HepG2 (cell line): ENCODE measurements around the gene AP3B1. TPM values are rescaled to one million over a fixed set of nuclear protein-coding genes. Genes with fewer than 3 reads are reported as not detected.

Experiments
- ATAC-seq: fragments of 200-7000 bp; cut with Tn5 transposase; 3 replicates; pipeline ENCODE4 v1.9.1; 2020; ENCODE audit warnings: mild to moderate bottlenecking, moderate library complexity
- BruUV-seq: library from RNA; stranded (reverse); fragments of 400-500 nt; replicated peaks from 2 replicates; lab custom pipeline; 2021; lab: Mats Ljungman, UMichigan
- CTCF ChIA-PET: fragments of 300-600 bp; formaldehyde crosslinking; extraction: SDS; loops from one replicate; lab custom pipeline; 2021; ENCODE audit warnings: low total read pairs, inconsistent platforms, low intra/inter-chr PET ratio; lab: Yijun Ruan, JAX
- POLR2A ChIA-PET: fragments of 350-600 bp; sonication (Branson Sonifier 250); formaldehyde crosslinking; loops from one replicate; lab custom pipeline; 2020; ENCODE audit warnings: antibody characterized with exemption, inconsistent platforms; lab: Yijun Ruan, JAX
- DNase-seq: peaks from one replicate; pipeline ENCODE4 v3.0.0-alpha.2; 2015; ENCODE audit warnings: low spot score
- FAIRE-seq: peaks from 3 replicates; lab custom pipeline; 2011; peaks lifted over from hg19 to GRCh38; lab: Jason Lieb, UNC
- H2AFZ ChIP-seq: one replicate; pipeline ENCODE4 v1.6.1; 2011; ENCODE audit warnings: low read length, inconsistent platforms
- H3K27ac ChIP-seq: fragments of 300-600 bp; 3 replicates; pipeline ENCODE4 v1.8.0; 2011; ENCODE audit warnings: mixed run types, mild to moderate bottlenecking, mixed read lengths, low read length, inconsistent platforms; ENCODE audit not compliant: insufficient read depth; ENCODE audit errors: extremely low read length
- H3K27me3 ChIP-seq, 2 experiments: fragments of 200-600 bp in 1 of 2; 2 replicates in 1 of 2; 3 replicates in 1 of 2; pipeline versions ENCODE4 v1.6.0 to v1.8.0; 2011; ENCODE audit warnings: low read length in 2 of 2, mild to moderate bottlenecking in 2 of 2, moderate library complexity in 2 of 2, inconsistent platforms in 1 of 2; ENCODE audit not compliant: insufficient read depth in 2 of 2, control insufficient read depth in 1 of 2
- H3K36me3 ChIP-seq, 2 experiments: fragments of 200-600 bp in 1 of 2; replicated peaks in 1 of 2; 2 replicates in 1 of 2; 3 replicates in 1 of 2; pipeline versions ENCODE4 v1.5.1 to v1.8.0; 2011; ENCODE audit warnings: low read length in 2 of 2, inconsistent platforms in 1 of 2; ENCODE audit not compliant: insufficient read depth in 2 of 2, control insufficient read depth in 1 of 2
- H3K4me1 ChIP-seq: 2 replicates; pipeline ENCODE4 v1.5.1; 2012; ENCODE audit warnings: low read length, inconsistent platforms; ENCODE audit not compliant: insufficient read depth
- H3K4me2 ChIP-seq: 2 replicates; pipeline ENCODE4 v1.6.0; 2011; ENCODE audit warnings: low read depth, low read length, inconsistent platforms
- H3K4me3 ChIP-seq, 3 experiments: fragments of 200-600 bp in 1 of 3; sonication (generic), shearing (Covaris generic) in 1 of 3; replicated peaks in 1 of 3; 2 replicates each; pipeline ENCODE4 v1.5.1; 2011 to 2016; ENCODE audit warnings: low read length in 3 of 3, inconsistent platforms in 2 of 3, low read depth in 2 of 3, mild to moderate bottlenecking in 2 of 3, control low read depth in 1 of 3, mixed read lengths in 1 of 3; ENCODE audit not compliant: insufficient read depth in 1 of 3
- H3K79me2 ChIP-seq: one replicate; pipeline ENCODE4 v1.6.1; 2011; ENCODE audit warnings: low read length, inconsistent platforms; ENCODE audit not compliant: insufficient read depth
- H3K9ac ChIP-seq: 2 replicates; pipeline ENCODE4 v1.6.0; 2011; ENCODE audit warnings: mild to moderate bottlenecking, low read depth, low read length, inconsistent platforms; ENCODE audit not compliant: insufficient read depth
- H3K9me3 ChIP-seq: 2 replicates; pipeline ENCODE4 v1.5.1; 2012; ENCODE audit warnings: mild to moderate bottlenecking, low read length
- H4K20me1 ChIP-seq: 2 replicates; pipeline ENCODE4 v1.6.0; 2011; ENCODE audit warnings: inconsistent platforms, mild to moderate bottlenecking, low read length, moderate library complexity; ENCODE audit not compliant: insufficient read depth
- CREM ChIP-seq, 2 experiments: sonication (generic) in 1 of 2; formaldehyde crosslinking in 1 of 2; IDR thresholded peaks; 2 replicates each; pipeline versions ENCODE4 v1.4.0 to v1.6.1; 2016 to 2020; ENCODE audit warnings: antibody characterized with exemption in 1 of 2, mild to moderate bottlenecking in 1 of 2, missing genetic modification reagents in 1 of 2
- MED8 ChIP-seq: sonication (generic); formaldehyde crosslinking; IDR thresholded peaks from 2 replicates; pipeline ENCODE4 v1.8.1; 2023; ENCODE audit warnings: mild to moderate bottlenecking, missing genetic modification reagents; ENCODE audit not compliant: insufficient replicate concordance
- SUZ12 ChIP-seq: fragments of 150-350 bp; IDR thresholded peaks from 2 replicates; pipeline ENCODE4 v1.6.1; 2014; ENCODE audit warnings: low read depth, low read length
- TCF12 ChIP-seq, 2 experiments: fragments of 450-650 bp in 1 of 2; sonication (generic) in 1 of 2; formaldehyde crosslinking in 1 of 2; IDR thresholded peaks; 2 replicates each; pipeline versions ENCODE4 v1.6.1 to v1.8.0; 2017 to 2022; ENCODE audit warnings: antibody characterized with exemption in 1 of 2, mild to moderate bottlenecking in 1 of 2, missing genetic modification reagents in 1 of 2, moderate library complexity in 1 of 2
- ZNF3 ChIP-seq: IDR thresholded peaks from 2 replicates; pipeline ENCODE4 v1.7.0; 2017; ENCODE audit warnings: inconsistent platforms
- ZNF660 ChIP-seq: sonication (generic); formaldehyde crosslinking; IDR thresholded peaks from 2 replicates; pipeline ENCODE4 v1.5.1; 2020; ENCODE audit warnings: mild to moderate bottlenecking, low read depth, missing genetic modification reagents, borderline replicate concordance
- ZNF687 ChIP-seq: sonication (generic); formaldehyde crosslinking; IDR thresholded peaks from 2 replicates; pipeline ENCODE4 v1.5.1; 2020; ENCODE audit warnings: mild to moderate bottlenecking, missing genetic modification reagents, moderate library complexity
- ZNF710 ChIP-seq: sonication (generic); formaldehyde crosslinking; IDR thresholded peaks from 2 replicates; pipeline ENCODE4 v1.5.0; 2020; ENCODE audit warnings: mild to moderate bottlenecking, missing genetic modification reagents, borderline replicate concordance
- in situ Hi-C: cut with HindIII; loops from 2 replicates; pipeline ENCODE4 v1.10.0; 2017; ENCODE audit warnings: low pct_unique_long_range_greater_than_20kb; ENCODE audit not compliant: extremely low pct_ligation_motif_present
- intact Hi-C: fragments of 100-400 bp; cut with micrococcal nuclease; formaldehyde crosslinking; loops from one replicate; pipeline ENCODE4 v1.10.0; 2022; ENCODE audit not compliant: unreplicated experiment
- polyA plus RNA-seq, 8 experiments: library from polyadenylated mRNA; depleted of rRNA in 3 of 8; stranded (reverse) in 7 of 8; unstranded in 1 of 8; fragments of >200 nt; fragmentation: Illumina TruSeq in 4 of 8; extraction: Trizol in 4 of 8; gene quantifications; 2 replicates each; pipeline versions ENCODE4 v1.2.1 to v1.2.3, GENCODE V29; 2011 to 2016; ENCODE audit warnings: low read depth in 4 of 8, missing spikeins in 1 of 8, mixed read lengths in 1 of 8; ENCODE audit not compliant: insufficient read depth in 1 of 8
- total RNA-seq, 5 experiments: library from RNA; depleted of rRNA; stranded (reverse); fragments of >200 nt; fragmentation: Illumina TruSeq; extraction: Trizol; gene quantifications; 2 replicates each; pipeline ENCODE4 v1.2.3, GENCODE V29; 2016; ENCODE audit warnings: low read depth in 1 of 5

The AP3B1 gene
- total and polyA plus RNA-seq, 2 of the 13 experiments (the other 11 are each of a cell fraction or from before 2014, with no cell fraction given) = 37.7 to 51.2 TPM

GRCh38 chr5:77974576-77974975 is 319.9 kb downstream of the AP3B1 start:
- Histone ChIP-seq H3K4me3 (no peak overlapping the region), H3K36me3 (no peaks in the 10 kb centered on the region), H3K79me2 (no peaks in the 10 kb centered on the region), H3K27ac (no peak overlapping the region), H3K27me3 (peaks cover 0 to 29% of the 10 kb centered on the region in 2 experiments; a peak in 3 of 5 replicates), H4K20me1 (no peaks in the 10 kb centered on the region), H3K9me3 (no peaks in the 10 kb centered on the region), H2AFZ (no peak overlapping the region), H3K4me1 (no peaks in the 10 kb centered on the region), H3K4me2 (no peak overlapping the region), H3K9ac (no peak overlapping the region)
- in situ Hi-C loops (no loop called here), intact Hi-C loops (no loop called here)
- BruUV-seq = no TSS peak
- TF ChIP-seq ZNF710 (CRISPR knock-in tag) = no peak
- no peak for TF ChIP-seq MED8 (CRISPR knock-in tag)
- no peak for TF ChIP-seq SUZ12
- no peak for TF ChIP-seq ZNF3
- no peak for TF ChIP-seq ZNF687 (CRISPR knock-in tag)
- no peak for TF ChIP-seq TCF12 (IDR thresholded peaks at IDR 0.05)
- no peak for TF ChIP-seq TCF12 (CRISPR knock-in tag; IDR thresholded peaks at IDR 0.05)
- TF ChIP-seq ZNF660 (CRISPR knock-in tag) = no peak
- TF ChIP-seq CREM (IDR thresholded peaks at IDR 0.05) = no peak
- no peak for TF ChIP-seq CREM (CRISPR knock-in tag; IDR thresholded peaks at IDR 0.05)
- no peak for FAIRE-seq
- CTCF ChIA-PET = no interaction called here
- POLR2A ChIA-PET = no interaction called here
- DNase-seq = no peak
- ATAC-seq = no peak
